SK-N-SH treated with all-trans-retinoic acid at 6 μM for 48 hours (cell line): Measurements from ENCODE around the gene LBHD2.
A peak's percentile ranks its signal among the peaks of the same experiment; 100 is the strongest.

Experiments
- ATAC-seq: fragments of 200-7000 bp; cut with Tn5 transposase; 3 replicates; pipeline ENCODE4 v1.9.1; 2020; ENCODE audit warnings: mild to moderate bottlenecking, moderate library complexity
- ARNTL ChIP-seq: fragments of 450-650 bp; formaldehyde crosslinking; IDR thresholded peaks from 2 replicates; pipeline ENCODE4 v1.5.0; 2020; ENCODE audit warnings: low read depth, mild to moderate bottlenecking, moderate library complexity, borderline replicate concordance
- BACH2 ChIP-seq: fragments of 250-450 bp; sonication (Bioruptor Pico); IDR thresholded peaks from 2 replicates; pipeline ENCODE4 v1.9.0; 2021; ENCODE audit warnings: mild to moderate bottlenecking, borderline replicate concordance
- CREB5 ChIP-seq: fragments of 250-450 bp; sonication (Bioruptor Pico); IDR thresholded peaks from 2 replicates; pipeline ENCODE4 v1.5.1; 2020; ENCODE audit warnings: low read depth, mild to moderate bottlenecking, moderate library complexity
- CSDC2 ChIP-seq: fragments of 250-450 bp; sonication (Bioruptor Pico); IDR thresholded peaks from 2 replicates; pipeline ENCODE4 v1.5.0; 2020; ENCODE audit warnings: mild to moderate bottlenecking, moderate library complexity
- CSRNP3 ChIP-seq: fragments of 250-450 bp; sonication (Bioruptor Pico); IDR thresholded peaks from 2 replicates; pipeline ENCODE4 v1.5.1; 2021; ENCODE audit warnings: mild to moderate bottlenecking, moderate library complexity
- ESRRG ChIP-seq: fragments of 250-450 bp; sonication (Bioruptor Pico); IDR thresholded peaks from 2 replicates; pipeline ENCODE4 v1.6.1; 2021; ENCODE audit warnings: mild to moderate bottlenecking
- ISL1 ChIP-seq: fragments of 250-450 bp; sonication (Bioruptor Pico); IDR thresholded peaks from 2 replicates; pipeline ENCODE4 v2.1.2; 2022; ENCODE audit warnings: mild to moderate bottlenecking, moderate library complexity
- OSR1 ChIP-seq: fragments of 250-450 bp; sonication (Bioruptor Pico); IDR thresholded peaks from 2 replicates; pipeline ENCODE4 v1.8.0; 2022; ENCODE audit warnings: moderate library complexity, mild to moderate bottlenecking, inconsistent platforms
- PATZ1 ChIP-seq: fragments of 250-450 bp; sonication (Bioruptor Pico); IDR thresholded peaks from 2 replicates; pipeline ENCODE4 v1.8.0; 2020; ENCODE audit warnings: mild to moderate bottlenecking, moderate library complexity, borderline replicate concordance
- POU6F1 ChIP-seq: fragments of 250-450 bp; sonication (Bioruptor Pico); IDR thresholded peaks from 2 replicates; pipeline ENCODE4 v1.8.0; 2021; ENCODE audit warnings: low read depth, mild to moderate bottlenecking, moderate library complexity, borderline replicate concordance
- PPARA ChIP-seq: fragments of 250-450 bp; sonication (Bioruptor Pico); IDR thresholded peaks from 2 replicates; pipeline ENCODE4 v1.5.0; 2020; ENCODE audit warnings: mild to moderate bottlenecking, borderline replicate concordance
- RARB ChIP-seq: fragments of 250-450 bp; sonication (Bioruptor Pico); IDR thresholded peaks from 2 replicates; pipeline ENCODE4 v1.8.0; 2021; ENCODE audit warnings: mild to moderate bottlenecking, moderate library complexity
- SNAI2 ChIP-seq: fragments of 250-450 bp; sonication (Bioruptor Pico); IDR thresholded peaks from 2 replicates; pipeline ENCODE4 v1.5.0; 2020; ENCODE audit warnings: mild to moderate bottlenecking, moderate library complexity
- TCF4 ChIP-seq: fragments of 250-450 bp; sonication (Bioruptor Pico); IDR thresholded peaks from 2 replicates; pipeline ENCODE4 v1.8.0; 2021; ENCODE audit warnings: mild to moderate bottlenecking, moderate library complexity, borderline replicate concordance
- TOX ChIP-seq: fragments of 250-450 bp; sonication (Bioruptor Pico); IDR thresholded peaks from 2 replicates; pipeline ENCODE4 v1.8.0; 2021; ENCODE audit warnings: mild to moderate bottlenecking, moderate library complexity, borderline replicate concordance
- TSHZ2 ChIP-seq: fragments of 250-450 bp; sonication (Bioruptor Pico); IDR thresholded peaks from 2 replicates; pipeline ENCODE4 v1.5.0; 2020; ENCODE audit warnings: mild to moderate bottlenecking, moderate library complexity
- ZC3H10 ChIP-seq: fragments of 250-450 bp; sonication (Bioruptor Pico); IDR thresholded peaks from 2 replicates; pipeline ENCODE4 v1.5.1; 2021; ENCODE audit warnings: mild to moderate bottlenecking, moderate library complexity
- ZFP3 ChIP-seq: fragments of 250-450 bp; sonication (Bioruptor Pico); IDR thresholded peaks from 2 replicates; pipeline ENCODE4 v1.5.0; 2020; ENCODE audit warnings: mild to moderate bottlenecking, moderate library complexity
- ZFP30 ChIP-seq: fragments of 450-650 bp; formaldehyde crosslinking; IDR thresholded peaks from 2 replicates; pipeline ENCODE4 v1.5.0; 2022; ENCODE audit warnings: mild to moderate bottlenecking, moderate library complexity
- ZNF70 ChIP-seq: fragments of 450-650 bp; formaldehyde crosslinking; IDR thresholded peaks from 2 replicates; pipeline ENCODE4 v1.5.0; 2020; ENCODE audit warnings: mild to moderate bottlenecking, moderate library complexity
- ZNF8 ChIP-seq: fragments of 450-650 bp; formaldehyde crosslinking; IDR thresholded peaks from 2 replicates; pipeline ENCODE4 v1.5.0; 2020; ENCODE audit warnings: mild to moderate bottlenecking, moderate library complexity

The LBHD2 gene

GRCh38 chr14:103109535-103110441 lies 25.8 kb downstream of the LBHD2 start:
- peak; percentile 71 for ATAC-seq

GRCh38 chr14:103110681-103111231 lies 26.7 kb downstream of the LBHD2 start:
- ATAC-seq = peak; percentile 12
- no peak for TF ChIP-seq ZFP3 (CRISPR knock-in tag)
- no peak for TF ChIP-seq CREB5 (CRISPR knock-in tag)
- TF ChIP-seq ZFP30 (CRISPR knock-in tag) = no peak
- no peak for TF ChIP-seq ISL1 (CRISPR knock-in tag)
- TF ChIP-seq ARNTL (CRISPR knock-in tag) = no peak
- TF ChIP-seq ZNF70 (CRISPR knock-in tag) = no peak
- no peak for TF ChIP-seq CSRNP3 (CRISPR knock-in tag)
- no peak for TF ChIP-seq TCF4
- TF ChIP-seq ZNF8 (CRISPR knock-in tag) = no peak
- TF ChIP-seq OSR1 (CRISPR knock-in tag) = no peak
- no peak for TF ChIP-seq ZC3H10 (CRISPR knock-in tag)
- TF ChIP-seq ESRRG (CRISPR knock-in tag) = no peak
- no peak for TF ChIP-seq RARB (CRISPR knock-in tag)
- TF ChIP-seq PPARA (CRISPR knock-in tag) = no peak
- no peak for TF ChIP-seq POU6F1 (CRISPR knock-in tag)
- TF ChIP-seq CSDC2 (CRISPR knock-in tag) = no peak
- TF ChIP-seq TSHZ2 (CRISPR knock-in tag) = no peak
- no peak for TF ChIP-seq TOX (CRISPR knock-in tag)
- TF ChIP-seq BACH2 = no peak
- TF ChIP-seq SNAI2 (CRISPR knock-in tag) = no peak

More at GRCh38 chr14:103109535-103110441, 25.8 kb downstream of the LBHD2 start:
- TF ChIP-seq BACH2 = no peak
- TF ChIP-seq OSR1 (CRISPR knock-in tag) = peak; percentile 43; the same call in 1 of the 2 replicates
- TF ChIP-seq ZFP3 (CRISPR knock-in tag) = peak; percentile 59; the same call in 1 of the 2 replicates
- peak; percentile 66; the same call in 1 of the 2 replicates for TF ChIP-seq PATZ1
